IMR-90 (cell line): ENCODE data around the gene RPS6KA4. TPM values are rescaled to one million over a fixed set of nuclear protein-coding genes. Genes with fewer than 3 reads are reported as not detected.

Experiments used
- ATAC-seq: fragments of 200-7000 bp; cut with Tn5 transposase; 2 replicates; pipeline ENCODE4 v1.9.1; 2020; ENCODE audit warnings: low read depth, mild to moderate bottlenecking, moderate library complexity
- BruUV-seq: library from RNA; stranded (reverse); fragments of 400-500 nt; replicated peaks from 2 replicates; lab custom pipeline; 2021; lab: Mats Ljungman, UMichigan
- CTCF ChIA-PET: fragments of 300-600 bp; formaldehyde crosslinking; extraction: SDS; loops from one replicate; lab custom pipeline; 2021; ENCODE audit warnings: antibody characterized with exemption; lab: Yijun Ruan, JAX
- POLR2A ChIA-PET: fragments of 300-600 bp; sonication (Branson Sonifier 250); formaldehyde crosslinking; loops from one replicate; lab custom pipeline; 2022; ENCODE audit warnings: antibody characterized with exemption; ENCODE audit not compliant: unreplicated experiment; lab: Charles Lee
- DNase-seq: peaks from one replicate; pipeline ENCODE4 v3.0.0; 2013
- H2AFZ ChIP-seq: replicated peaks from 2 replicates; pipeline ENCODE3; 2013; ENCODE audit warnings: low read length, mild to moderate bottlenecking; ENCODE audit not compliant: poor library complexity
- H2AK5ac ChIP-seq: 2 replicates; pipeline ENCODE4 v1.6.1; 2013; ENCODE audit warnings: low read depth, low read length, inconsistent platforms
- H2AK9ac ChIP-seq: replicated peaks from 2 replicates; pipeline ENCODE3; 2013; ENCODE audit warnings: mild to moderate bottlenecking, low read depth, low read length, moderate library complexity; ENCODE audit not compliant: poor library complexity
- H2BK120ac ChIP-seq: 2 replicates; pipeline ENCODE4 v1.6.1; 2013; ENCODE audit warnings: low read depth, low read length, inconsistent platforms
- H2BK15ac ChIP-seq: 3 replicates; pipeline ENCODE4 v1.6.1; 2013; ENCODE audit warnings: low read depth, low read length, inconsistent platforms
- H2BK20ac ChIP-seq: 2 replicates; pipeline ENCODE4 v1.6.1; 2013; ENCODE audit warnings: low read depth, mild to moderate bottlenecking, inconsistent platforms, low read length, moderate library complexity
- H2BK5ac ChIP-seq: 2 replicates; pipeline ENCODE4 v1.6.1; 2013; ENCODE audit warnings: mild to moderate bottlenecking, low read depth, low read length, inconsistent platforms; ENCODE audit not compliant: poor library complexity, severe bottlenecking
- H3K14ac ChIP-seq: replicated peaks from 2 replicates; pipeline ENCODE4 v1.6.1; 2013; ENCODE audit warnings: low read depth, low read length, inconsistent platforms
- H3K18ac ChIP-seq: 2 replicates; pipeline ENCODE4 v1.6.1; 2013; ENCODE audit warnings: low read depth, low read length, control low read depth
- H3K23ac ChIP-seq: 2 replicates; pipeline ENCODE4 v1.6.1; 2013; ENCODE audit warnings: low read depth, low read length, inconsistent platforms
- H3K27ac ChIP-seq: 2 replicates; pipeline ENCODE4 v1.5.1; 2013; ENCODE audit warnings: mild to moderate bottlenecking, control low read depth, low read length; ENCODE audit not compliant: insufficient read depth
- H3K27me3 ChIP-seq: 2 replicates; pipeline ENCODE4 v1.6.1; 2013; ENCODE audit warnings: low read length; ENCODE audit not compliant: control insufficient read depth, insufficient read depth
- H3K36me3 ChIP-seq: 2 replicates; pipeline ENCODE4 v1.6.1; 2013; ENCODE audit warnings: low read length, mixed read lengths; ENCODE audit not compliant: control insufficient read depth, insufficient read depth
- H3K4ac ChIP-seq: 2 replicates; pipeline ENCODE4 v1.6.1; 2013; ENCODE audit warnings: low read depth, low read length, inconsistent platforms
- H3K4me1 ChIP-seq: 2 replicates; pipeline ENCODE4 v1.6.1; 2013; ENCODE audit warnings: low read length, mixed read lengths; ENCODE audit not compliant: control insufficient read depth, insufficient read depth
- H3K4me2 ChIP-seq: 2 replicates; pipeline ENCODE4 v1.6.1; 2013; ENCODE audit warnings: low read depth, mild to moderate bottlenecking, control low read depth, low read length, moderate library complexity
- H3K4me3 ChIP-seq: 2 replicates; pipeline ENCODE4 v1.5.1; 2013; ENCODE audit warnings: low read depth, mild to moderate bottlenecking, control low read depth, low read length, moderate library complexity; ENCODE audit not compliant: insufficient read depth
- H3K56ac ChIP-seq: 2 replicates; pipeline ENCODE4 v1.6.1; 2013; ENCODE audit warnings: low read length, inconsistent platforms; ENCODE audit not compliant: insufficient read depth; ENCODE audit errors: extremely low read depth
- H3K79me1 ChIP-seq, 2 experiments: 2 replicates each; pipeline ENCODE4 v1.6.1; 2013; ENCODE audit warnings: low read length in 2 of 2, inconsistent platforms in 1 of 2, low read depth in 1 of 2
- H3K9ac ChIP-seq: 2 replicates; pipeline ENCODE4 v1.6.1; 2013; ENCODE audit warnings: low read depth, low read length, control low read depth
- H3K9me1 ChIP-seq: 2 replicates; pipeline ENCODE4 v1.6.1; 2013; ENCODE audit warnings: low read length, inconsistent platforms; ENCODE audit not compliant: insufficient read depth
- H3K9me3 ChIP-seq: 2 replicates; pipeline ENCODE4 v1.6.1; 2013; ENCODE audit warnings: low read length; ENCODE audit not compliant: control insufficient read depth, insufficient read depth
- H4K20me1 ChIP-seq: 2 replicates; pipeline ENCODE4 v1.6.1; 2013; ENCODE audit warnings: low read length, inconsistent platforms; ENCODE audit not compliant: insufficient read depth
- H4K5ac ChIP-seq: 2 replicates; pipeline ENCODE4 v1.6.1; 2013; ENCODE audit warnings: mild to moderate bottlenecking, low read depth, low read length, control low read depth
- H4K8ac ChIP-seq, 2 experiments: 2 replicates each; pipeline ENCODE4 v1.6.1; 2013; ENCODE audit warnings: low read depth in 2 of 2, low read length in 2 of 2, control low read depth in 1 of 2, inconsistent platforms in 1 of 2
- H4K91ac ChIP-seq: 2 replicates; pipeline ENCODE4 v1.6.1; 2013; ENCODE audit warnings: low read depth, low read length, inconsistent platforms; ENCODE audit not compliant: insufficient read depth
- CEBPB ChIP-seq: IDR thresholded peaks from 2 replicates; pipeline ENCODE4 v1.6.1; 2012; ENCODE audit warnings: low read depth, low read length, improper control_type of control experiment
- NFE2L2 ChIP-seq: fragments of 150-350 bp; IDR thresholded peaks from 2 replicates; pipeline ENCODE4 v1.6.1; 2016; ENCODE audit warnings: low read depth, mild to moderate bottlenecking, low read length
- POLR2A ChIP-seq: IDR thresholded peaks from 2 replicates; pipeline ENCODE4 v1.6.1; 2012; ENCODE audit warnings: mild to moderate bottlenecking, low read depth, low read length
- WGBS, 2 experiments: methylation state at CpG; one replicate each; pipeline versions ENCODE4 v1.1.5 to v1.1.7; 2013; ENCODE audit warnings: missing lambda C conversion rate in 2 of 2; ENCODE audit not compliant: insufficient read length in 1 of 2; ENCODE audit errors: extremely low coverage in 2 of 2; 5-methylcytosine and 5-hydroxymethylcytosine counted together
- dilution Hi-C: fragments of 300-500 bp; cut with HindIII; formaldehyde crosslinking; loops from one replicate; pipeline ENCODE4 v1.14.3; 2018; ENCODE audit warnings: low sequenced_read_pairs; ENCODE audit not compliant: unreplicated experiment
- in situ Hi-C: fragments of 300-500 bp; cut with MboI; formaldehyde crosslinking; loops from 3 replicates; pipeline ENCODE4 v1.14.3; 2019; ENCODE audit warnings: low sequenced_read_pairs, inconsistent platforms, mixed read lengths
- intact Hi-C: fragments of 100-400 bp; cut with micrococcal nuclease; formaldehyde crosslinking; loops from 2 replicates; pipeline ENCODE4 v1.10.0; 2022
- polyA plus RNA-seq, 3 experiments: library from polyadenylated mRNA; depleted of rRNA; stranded (reverse); fragments of >200 nt; gene quantifications; 2 replicates each; pipeline ENCODE4 v1.2.3, GENCODE V29; 2012; ENCODE audit warnings: low replicate concordance in 1 of 3
- total RNA-seq: library from RNA; depleted of rRNA; stranded (reverse); fragments of >200 nt; gene quantifications from 2 replicates; pipeline ENCODE4 v1.2.3, GENCODE V29; 2012

Gene RPS6KA4
- total and polyA plus RNA-seq, 2 of the 4 experiments (the other 2 are of a cell fraction) = 38.8 to 52.9 TPM

DNA sequence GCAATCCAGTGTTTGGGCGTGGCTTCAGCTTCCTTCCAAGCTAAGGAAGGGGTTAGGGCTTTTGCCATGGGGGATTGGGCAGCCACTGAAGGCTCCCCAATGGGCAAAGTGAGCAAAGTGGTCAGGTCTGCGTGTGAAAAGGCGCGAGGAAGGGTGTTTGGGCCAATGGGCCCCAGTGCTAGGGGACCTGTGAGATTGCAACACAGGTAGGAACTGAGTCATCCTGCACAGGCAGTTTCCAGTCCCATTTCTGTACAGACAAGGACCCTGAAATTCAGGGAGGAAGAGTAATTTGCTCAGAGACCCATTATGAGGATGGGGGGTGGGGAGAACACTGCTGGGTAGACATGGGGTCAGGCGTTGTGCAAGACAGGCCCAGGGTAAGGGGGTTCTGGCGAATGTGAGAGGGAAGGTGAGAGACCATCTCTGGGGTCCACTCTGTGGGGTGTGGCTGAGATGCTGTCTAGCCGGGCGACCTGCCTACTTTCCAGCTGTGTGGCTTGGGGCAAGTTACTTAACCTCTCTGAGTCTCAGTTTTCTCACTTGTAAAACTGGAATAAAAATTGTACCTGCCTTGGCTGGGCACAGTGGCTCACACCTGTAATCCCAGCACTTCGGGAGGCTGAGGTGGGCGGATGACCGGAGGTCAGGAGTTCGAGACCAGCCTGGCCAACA lies 11.6 kb upstream of the RPS6KA4 start:
- Histone ChIP-seq H3K4me3 (no peak overlapping the region), H3K4me2 (no peak overlapping the region), H2AK5ac (no peak overlapping the region), H2BK15ac (no peak overlapping the region), H4K8ac (no peak overlapping the region), H4K5ac (no peak overlapping the region), H3K9ac (no peak overlapping the region), H3K9me1 (no peaks in the 10 kb centered on the region), H3K14ac (no peak overlapping the region), H3K27me3 (peaks cover 2% of the 10 kb centered on the region; the same call in 1 of the 2 replicates), H4K20me1 (no peaks in the 10 kb centered on the region), H2BK5ac (no peak overlapping the region), H3K9me3 (no peaks in the 10 kb centered on the region), H3K27ac (no peak overlapping the region), H2BK20ac (no peak overlapping the region), H3K23ac (no peak overlapping the region), H2AK9ac (peak overlapping the region; percentile 15), H3K79me1 (no peaks in the 10 kb centered on the region), H2BK120ac (no peak overlapping the region), H3K4ac (no peak overlapping the region), H4K91ac (no peak overlapping the region), H3K56ac (no peak overlapping the region), H3K36me3 (no peaks in the 10 kb centered on the region), H3K18ac (no peak overlapping the region), H2AFZ (peak overlapping the region; percentile 23), H3K4me1 (peaks cover under 1% of the 10 kb centered on the region)
- DNase-seq (no peak), ATAC-seq (no peak)
- TF ChIP-seq NFE2L2 (no peak), CEBPB (peak; percentile 75), POLR2A (no peak)
- POLR2A ChIA-PET = no interaction called here
- CTCF ChIA-PET = interaction anchor here (0.5 kb wide), 1 partner anchor 143 kb away, joined by 3 read pairs; no protein-coding TSS in a partner anchor
- in situ Hi-C loops = no loop called here
- 83% methylated on average over 2 of the region's 12 CpGs; no CpG with 5 or more reads in 1 of the 2 experiments for WGBS, 2 experiments
- dilution Hi-C loops = no loop called here
- intact Hi-C loops = no loop called here
- no TSS peak for BruUV-seq
